NCI-H1930 (cell line): ENCODE data around the gene NRXN3.
"Not testable (repeated sequence)": the region's sequence is repeated elsewhere in the genome, so short reads cannot be mapped to it uniquely, and the experiment has no call there.

Experiments used
- DNase-seq, 2 experiments: peaks; one replicate each; lab custom pipeline; 2025; lab: John Stamatoyannopoulos, UW

NRXN3 gene

GRCh38 chr14:78997811-78998210 is 827.6 kb downstream of the NRXN3 start:
- DNase-seq: no peak

GRCh38 chr14:79009286-79009685 is 839.1 kb downstream of the NRXN3 start:
- DNase-seq: no peak

- peak in 1 of 2 experiments; percentile 50 for DNase-seq
These were observed 841.1 kb downstream of the NRXN3 start for GRCh38 chr14:79011091-79011919.

- no peak for DNase-seq
These were observed 841.7 kb downstream of the NRXN3 start for GRCh38 chr14:79011920-79012204.

GRCh38 chr14:79016828-79017505 is 846.8 kb downstream of the NRXN3 start:
- no peak for DNase-seq

DNA sequence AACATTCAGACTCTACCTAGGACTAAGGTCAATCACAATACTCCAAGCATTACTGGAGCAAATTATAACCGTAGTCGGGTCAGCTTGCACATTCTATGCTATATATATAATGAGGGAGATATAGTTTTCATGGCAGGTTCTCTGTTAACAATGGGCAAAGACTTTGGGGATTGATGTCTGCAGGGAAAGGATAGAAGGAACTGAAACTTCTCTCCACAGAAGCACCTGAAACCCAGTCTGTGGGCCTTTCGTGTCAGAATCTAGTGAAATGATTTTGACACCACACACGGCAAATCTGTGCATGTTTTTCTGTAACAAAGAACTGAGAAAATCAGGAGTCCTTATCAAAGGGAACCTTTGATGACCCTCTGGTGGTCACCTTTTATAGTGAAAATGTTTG is 847.4 kb downstream of the NRXN3 start:
- no peak for DNase-seq

- no peak for DNase-seq
These were observed 848.7 kb downstream of the NRXN3 start for GRCh38 chr14:79018836-79019235.

DNA sequence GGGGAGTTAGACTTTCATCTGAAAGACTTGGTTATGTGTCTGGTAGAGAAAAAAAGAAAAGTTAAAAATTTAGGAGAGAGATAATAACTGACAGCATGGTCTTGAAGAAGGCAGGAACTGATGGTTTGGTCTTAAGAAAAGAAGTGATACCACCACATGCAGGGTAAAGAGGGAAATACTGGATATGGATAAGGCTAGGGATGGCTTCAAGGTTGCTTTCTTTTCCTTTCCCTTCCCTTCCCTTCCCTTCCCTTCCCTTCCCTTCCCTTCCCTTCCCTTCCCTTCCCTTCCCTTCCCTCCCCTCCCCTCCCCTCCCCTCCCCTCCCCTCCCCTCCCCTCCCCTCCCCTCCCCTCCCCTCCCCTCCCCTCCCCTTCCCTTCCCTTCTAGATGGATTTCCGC is 849.7 kb downstream of the NRXN3 start:
- not testable (repeated sequence) for DNase-seq

DNA sequence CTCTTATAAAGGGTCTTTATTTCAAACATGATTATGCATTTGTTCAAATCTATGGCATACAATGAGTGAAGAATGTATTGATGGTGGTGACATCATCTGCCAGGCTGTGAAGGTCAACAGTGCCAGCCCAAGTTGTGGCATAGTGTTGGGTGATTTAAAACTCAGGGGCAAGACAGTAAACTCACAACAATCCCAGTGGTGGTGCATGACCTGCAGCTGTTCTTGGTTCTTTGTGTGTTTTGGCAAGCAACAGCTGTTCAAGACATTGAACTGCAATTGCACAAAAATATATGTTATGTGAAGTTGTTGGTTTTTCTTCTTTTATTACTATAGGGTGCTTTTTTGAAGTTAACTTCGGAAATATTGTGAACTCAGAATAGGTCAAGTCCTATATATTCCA is 851.6 kb downstream of the NRXN3 start:
- DNase-seq: no peak

- DNase-seq: no peak
These were observed 857.0 kb downstream of the NRXN3 start for GRCh38 chr14:79027138-79027537.

- DNase-seq: no peak
These were observed 858.1 kb downstream of the NRXN3 start for GRCh38 chr14:79028281-79028680.

GRCh38 chr14:79036441-79036840 is 866.3 kb downstream of the NRXN3 start:
- no peak for DNase-seq

DNA sequence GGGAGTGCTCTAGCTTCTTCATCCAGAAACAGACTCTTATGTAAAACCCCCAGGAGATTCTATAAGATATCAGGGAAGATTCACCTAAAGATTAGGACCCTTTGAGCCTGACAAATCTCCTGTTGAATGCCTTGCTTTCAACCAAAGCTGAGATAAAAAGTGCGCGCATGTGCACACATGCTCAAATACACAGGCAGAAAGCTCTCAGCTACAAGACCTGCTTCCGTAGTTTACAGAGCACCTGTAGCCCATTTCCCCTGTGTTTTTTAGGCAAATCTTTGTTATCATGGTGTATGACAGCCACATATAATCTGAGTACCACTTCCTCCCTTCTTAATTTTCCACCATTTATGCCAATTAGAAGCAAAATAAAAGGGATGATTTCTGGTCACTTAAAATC is 866.9 kb downstream of the NRXN3 start:
- no peak for DNase-seq

GRCh38 chr14:79037593-79037992 is 867.4 kb downstream of the NRXN3 start:
- DNase-seq: no peak

GRCh38 chr14:79040790-79041189 is 870.6 kb downstream of the NRXN3 start:
- DNase-seq: no peak

- DNase-seq: peak in 1 of 2 experiments; percentile 8
These were observed 873.2 kb downstream of the NRXN3 start for GRCh38 chr14:79043194-79043889.

DNA sequence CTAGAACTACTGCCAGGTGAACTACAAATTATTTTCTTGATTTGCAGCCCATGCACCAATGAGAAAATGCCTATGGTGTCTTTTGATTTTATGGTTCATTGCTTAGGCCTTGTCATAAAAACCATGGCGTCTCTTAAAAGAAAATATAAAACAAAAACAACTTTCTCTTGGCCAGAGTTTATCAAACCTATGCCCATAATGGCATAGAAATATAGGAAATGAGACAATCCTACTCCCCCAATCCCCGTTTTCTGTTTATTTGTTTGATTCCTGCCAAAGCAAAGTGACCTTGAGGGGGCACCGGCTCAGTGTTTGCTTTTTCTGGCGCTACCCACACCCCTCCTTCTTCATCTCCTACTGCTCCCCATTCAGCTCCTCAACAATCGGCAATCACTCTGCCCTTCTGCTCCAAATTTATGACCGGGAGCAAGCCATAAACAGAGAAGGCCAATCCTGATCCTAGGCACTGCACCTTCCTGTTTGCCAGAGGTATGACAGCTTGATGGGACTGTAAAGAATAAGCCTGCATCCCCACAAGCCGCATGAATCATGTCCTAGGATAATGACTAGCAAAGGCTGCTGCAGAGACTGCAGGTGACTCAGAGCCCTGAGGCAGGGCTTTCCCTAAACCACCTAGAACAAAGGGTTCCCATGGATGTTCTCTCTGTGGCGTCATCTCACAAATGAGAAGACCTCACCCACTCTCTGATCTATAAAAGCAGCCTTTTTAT is 874.9 kb downstream of the NRXN3 start:
- peak; percentile 86 to 87 for DNase-seq

GRCh38 chr14:79050787-79051727 is 880.9 kb downstream of the NRXN3 start:
- no peak for DNase-seq

- DNase-seq: no peak
These were observed 881.6 kb downstream of the NRXN3 start for GRCh38 chr14:79051742-79052141.

DNA sequence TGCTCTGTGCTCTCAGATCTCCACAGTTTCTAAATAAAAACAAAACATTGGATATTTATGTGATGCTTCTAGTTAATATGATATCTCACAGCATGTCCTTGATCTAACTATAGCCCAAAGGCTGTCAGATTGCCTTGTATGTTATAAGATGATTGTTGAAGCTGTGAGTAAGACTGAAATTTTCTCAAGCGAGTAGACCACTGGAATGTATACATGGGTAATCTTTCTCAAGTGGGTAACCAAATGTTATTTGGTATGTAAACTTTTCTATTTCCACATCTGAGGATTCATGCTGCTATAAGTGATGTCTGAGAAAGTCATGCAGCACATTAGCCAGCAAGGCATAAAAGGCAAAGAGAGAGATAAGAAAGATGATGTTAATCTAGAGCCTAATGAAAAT is 886.7 kb downstream of the NRXN3 start:
- no peak for DNase-seq

- no peak for DNase-seq
These were observed 887.2 kb downstream of the NRXN3 start for GRCh38 chr14:79057333-79057732.
